GM21360 (cell line): Measurements from ENCODE around the gene EDNRA.

Experiments
- ATAC-seq: cut with Tn5 transposase; IDR thresholded peaks from one replicate; pipeline ENCODE4 v1.9.1; 2021; ENCODE audit warnings: mild to moderate bottlenecking, moderate library complexity; ENCODE audit not compliant: unreplicated experiment

Gene EDNRA

GRCh38 chr4:147496500-147496899 lies 15.6 kb downstream of the EDNRA start:
- no peak for ATAC-seq

DNA sequence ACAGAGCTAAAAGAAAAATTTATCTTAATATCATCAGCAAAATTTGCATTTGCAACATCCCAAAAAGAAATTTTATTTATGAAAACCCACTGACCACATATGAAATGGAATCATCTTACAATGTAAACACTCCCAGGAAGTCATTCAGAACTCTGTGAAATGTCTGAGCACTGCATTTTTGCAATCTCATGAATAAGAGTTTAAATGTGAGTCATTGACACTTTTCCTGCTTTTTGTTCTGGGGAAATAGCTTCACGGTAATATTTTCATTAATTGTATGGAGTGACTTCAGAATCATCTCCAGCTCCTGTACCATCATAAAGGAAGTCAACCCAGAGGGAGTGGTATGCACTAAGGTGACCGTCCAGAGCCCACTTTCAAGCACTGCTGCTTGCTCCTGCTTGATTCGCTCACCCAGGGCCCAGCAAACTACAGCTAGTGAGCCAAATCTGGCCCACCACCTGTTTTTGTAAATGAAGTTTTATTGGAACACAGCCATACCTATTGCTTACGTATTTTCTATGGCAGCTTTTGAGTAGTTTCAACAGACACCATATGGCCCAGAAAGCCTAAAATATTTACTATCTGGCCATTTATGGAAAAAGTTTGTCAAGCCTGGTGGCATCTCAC lies 17.2 kb downstream of the EDNRA start:
- ATAC-seq, result no peak

DNA sequence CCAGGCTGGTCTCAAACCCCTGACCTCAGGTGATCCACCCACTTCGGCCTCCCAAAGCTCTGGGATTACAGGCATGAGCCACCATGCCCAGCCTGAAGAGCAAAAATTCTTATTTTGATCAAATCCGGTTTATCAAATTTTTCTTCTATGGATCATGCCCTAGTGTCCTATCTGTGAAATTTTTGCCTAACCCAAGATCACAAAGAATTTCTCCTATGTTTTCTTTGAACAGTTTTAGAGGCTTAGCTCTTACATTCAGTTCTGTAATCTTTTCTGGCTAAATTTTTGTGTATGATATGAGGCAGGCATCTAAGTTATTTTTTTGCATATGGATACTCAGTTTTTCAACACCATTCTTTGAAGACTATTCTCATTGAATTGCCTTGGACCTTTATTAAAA lies 27.4 kb downstream of the EDNRA start:
- ATAC-seq, result no peak

DNA sequence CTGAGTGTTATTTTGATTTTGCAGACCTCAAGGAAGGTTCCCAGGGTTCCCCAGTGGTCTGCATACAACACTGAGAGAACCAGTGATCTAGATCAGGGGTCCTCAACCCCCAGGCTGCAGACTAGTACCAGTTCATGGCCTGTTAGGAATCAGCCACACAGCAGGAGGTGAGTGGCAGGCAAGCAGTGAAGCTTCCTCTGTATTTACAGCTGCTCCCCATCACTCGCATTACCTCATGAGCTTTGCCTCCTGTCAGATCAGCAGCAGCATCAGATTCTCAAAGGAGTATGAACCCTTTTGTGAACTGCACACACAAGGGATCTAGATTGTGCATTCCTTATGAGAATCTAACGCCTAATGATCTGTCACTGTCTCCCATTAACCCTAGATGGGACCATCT lies 28.5 kb downstream of the EDNRA start:
- no peak for ATAC-seq

- no peak for ATAC-seq
Measured at GRCh38 chr4:147510962-147511668, 30.2 kb downstream of the EDNRA start.

DNA sequence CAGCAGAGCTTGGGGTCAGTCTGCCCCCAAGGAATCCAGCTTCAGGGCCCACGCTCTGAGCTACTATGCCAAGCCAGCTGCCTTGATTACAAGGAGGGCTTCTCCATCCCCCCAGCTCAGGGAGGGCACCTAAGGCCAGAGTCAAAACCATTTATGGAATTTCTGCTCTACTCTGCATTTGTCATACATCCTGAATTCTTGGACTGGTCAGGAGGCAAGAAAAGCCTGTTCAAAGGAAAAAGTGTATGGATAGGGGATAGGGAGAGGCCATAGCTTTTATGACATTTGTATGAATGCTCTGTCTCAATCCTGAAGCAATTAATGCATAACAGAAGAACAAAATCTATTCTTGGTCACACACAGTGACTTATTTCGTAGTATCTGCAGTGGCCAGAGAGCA lies 32.2 kb downstream of the EDNRA start:
- no peak for ATAC-seq

GRCh38 chr4:147513952-147514351 lies 33.1 kb downstream of the EDNRA start:
- ATAC-seq, result no peak

DNA sequence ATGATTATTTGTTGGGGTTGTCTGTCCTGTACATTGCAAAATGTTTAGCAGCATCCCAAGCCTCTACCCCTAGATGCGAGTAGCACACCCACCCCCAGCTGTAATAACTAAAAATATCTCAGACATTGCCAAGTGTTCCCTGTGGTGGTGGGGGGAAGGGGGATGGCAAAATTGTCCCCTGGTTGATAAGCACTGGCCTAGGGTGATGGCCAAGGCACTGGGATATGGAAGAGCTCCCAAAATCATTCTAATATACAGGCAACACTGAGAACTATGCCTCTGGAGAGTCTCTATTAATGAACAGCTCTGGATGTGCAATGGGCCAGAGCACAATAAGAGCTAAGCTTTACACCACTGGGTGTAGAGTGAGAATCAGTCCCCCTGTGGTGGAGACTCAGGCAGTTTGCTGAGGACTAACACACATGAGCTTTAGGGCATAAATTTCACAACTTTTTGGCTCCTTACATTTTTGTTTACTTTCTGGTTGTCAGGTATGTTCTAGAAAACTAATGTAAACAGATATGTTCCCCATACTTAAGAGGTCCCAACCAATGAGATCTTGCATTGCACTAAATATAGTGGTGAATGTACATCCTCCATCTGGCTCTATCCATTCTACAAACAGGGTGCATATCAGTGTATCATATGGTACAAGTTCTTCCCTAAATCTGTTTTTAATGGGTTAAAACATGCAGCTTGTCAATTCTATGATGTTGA lies 34.5 kb downstream of the EDNRA start:
- no peak for ATAC-seq

- no peak for ATAC-seq
Measured at GRCh38 chr4:147516133-147516532, 35.2 kb downstream of the EDNRA start.

- ATAC-seq, result no peak
Measured at GRCh38 chr4:147518086-147518485, 37.2 kb downstream of the EDNRA start.

DNA sequence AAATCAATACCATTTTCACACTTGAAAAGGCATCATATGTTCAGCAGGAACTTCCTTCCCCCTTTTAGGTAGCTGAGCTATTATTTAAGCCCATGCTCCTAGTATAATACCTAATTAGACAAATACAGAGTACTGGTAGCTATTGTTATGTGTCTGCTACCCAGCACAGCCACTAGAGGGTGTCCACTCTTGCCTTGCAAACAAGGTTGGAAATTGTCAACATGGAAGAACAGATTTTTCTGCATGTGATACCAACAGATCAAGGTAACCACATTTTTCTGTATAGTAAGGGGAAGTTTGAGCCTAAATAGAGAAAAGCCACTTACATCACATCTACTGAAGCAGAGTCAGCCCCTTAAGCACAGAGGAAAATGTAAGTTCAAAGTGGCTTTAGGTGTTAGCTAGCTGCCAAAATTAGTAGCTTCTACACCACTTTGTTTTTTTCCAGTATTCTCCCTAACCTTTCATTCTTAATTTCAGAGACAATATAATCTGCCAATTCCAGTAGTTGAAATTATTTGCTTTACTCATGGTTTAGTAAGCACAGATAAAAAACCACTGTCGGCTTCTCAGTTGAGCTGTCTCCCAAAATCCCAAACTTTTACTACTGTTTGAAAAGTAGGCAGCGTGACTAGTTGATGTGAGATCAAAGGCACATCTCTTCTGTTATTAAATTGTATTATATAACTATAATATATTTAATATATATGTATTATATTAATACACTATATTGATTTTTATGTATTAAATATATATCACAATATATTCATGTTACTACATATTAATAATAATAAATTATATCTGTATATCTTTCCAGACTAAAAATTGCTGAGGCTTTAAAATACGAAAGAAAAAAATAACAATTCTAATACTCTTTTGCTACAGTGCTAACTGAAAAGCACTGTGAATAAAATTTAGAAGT lies 38.2 kb downstream of the EDNRA start:
- ATAC-seq, result peak; percentile 94

- ATAC-seq, result no peak
Measured at GRCh38 chr4:147524601-147525000, 43.7 kb downstream of the EDNRA start.

DNA sequence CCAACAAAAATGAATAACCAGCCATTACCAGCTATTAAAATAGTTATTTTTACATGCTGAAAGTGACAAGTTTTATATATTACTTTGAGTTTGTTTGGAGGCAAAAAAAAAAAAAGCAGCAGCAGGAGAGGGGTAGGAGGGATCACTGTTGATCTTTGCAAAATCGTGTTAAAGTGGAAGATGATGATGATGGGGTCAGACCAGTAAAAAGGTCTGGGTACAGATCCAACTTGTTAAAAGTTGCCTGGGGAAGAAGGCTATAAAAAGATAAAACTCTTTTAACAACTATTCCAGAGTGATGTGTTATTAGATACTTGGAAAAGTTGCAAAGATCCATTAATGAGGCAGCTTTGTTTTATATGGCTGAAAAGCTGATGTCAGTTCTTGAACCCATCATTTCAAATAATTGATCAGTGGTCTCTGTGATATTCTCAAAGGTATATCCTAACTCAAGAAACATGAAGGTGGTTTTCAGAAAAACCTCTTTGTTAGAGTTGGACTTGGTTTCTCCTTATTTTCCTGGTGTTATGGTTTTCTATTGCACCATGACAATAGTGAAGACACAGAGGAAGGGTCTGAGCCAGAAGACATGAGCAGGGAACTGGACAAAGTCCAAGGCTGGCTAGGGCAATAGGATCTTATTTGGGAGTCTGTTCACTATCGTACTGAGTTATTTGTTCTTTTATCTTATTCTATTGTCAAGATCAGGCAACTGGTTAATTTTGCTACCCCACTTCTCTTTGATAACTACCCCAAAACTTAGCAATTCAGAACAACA lies 44.8 kb downstream of the EDNRA start:
- ATAC-seq, result no peak

DNA sequence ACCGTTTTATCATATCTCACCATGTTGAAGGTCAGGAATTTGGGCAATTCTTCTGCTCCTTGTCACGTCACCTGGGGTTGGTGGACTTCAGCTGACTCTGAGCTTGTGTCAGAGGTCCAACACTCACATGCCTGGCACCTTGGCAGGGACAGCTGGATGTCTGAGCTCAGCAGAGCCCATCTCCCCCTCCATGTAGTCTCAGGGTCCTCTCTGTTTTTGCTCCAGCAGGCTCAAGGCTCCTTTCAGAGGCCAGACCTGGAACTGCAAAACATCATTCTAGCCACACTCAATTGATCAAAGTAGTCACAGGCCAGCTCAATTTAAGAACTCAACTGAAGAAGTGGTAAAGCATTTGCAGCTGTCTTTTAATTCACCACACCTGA lies 45.4 kb downstream of the EDNRA start:
- ATAC-seq, result no peak

DNA sequence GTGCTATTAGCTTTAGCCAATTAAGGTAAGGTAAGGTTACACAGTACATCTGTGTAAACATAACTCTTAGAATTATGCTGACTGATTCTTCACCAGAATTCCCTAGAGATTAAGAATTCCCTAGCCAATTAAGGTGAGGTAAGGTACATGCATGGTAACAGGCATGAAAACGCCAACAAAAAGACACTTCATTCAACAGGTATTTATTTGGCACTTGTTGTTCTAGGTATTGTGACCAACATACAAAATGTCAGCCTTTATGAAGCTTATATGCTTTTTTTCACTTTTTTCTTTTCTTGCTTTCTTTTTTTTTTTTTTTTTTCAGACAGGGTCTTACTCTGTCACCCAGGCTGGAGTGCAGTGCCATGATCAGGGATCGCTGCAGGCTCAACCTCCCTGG lies 47.2 kb downstream of the EDNRA start:
- no peak for ATAC-seq

- no peak for ATAC-seq
Measured at GRCh38 chr4:147530134-147530533, 49.2 kb downstream of the EDNRA start.

DNA sequence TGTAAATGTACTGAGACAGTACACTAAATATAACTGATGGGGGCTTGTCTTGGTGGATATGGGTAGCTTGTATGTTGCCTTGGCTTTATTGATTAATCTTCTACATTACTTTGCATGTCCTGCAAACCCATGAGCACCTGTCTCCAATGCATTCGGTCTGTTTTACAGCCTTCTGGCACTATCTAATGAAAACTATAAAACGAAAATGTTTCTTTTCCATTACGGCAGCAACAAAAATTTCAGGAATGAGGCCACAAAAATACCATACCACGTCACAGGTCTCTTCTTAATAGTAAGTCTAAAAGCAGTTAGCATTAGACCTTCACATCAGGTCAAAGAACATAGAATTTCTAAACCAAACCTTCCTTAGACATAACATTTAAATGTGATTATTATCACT lies 49.8 kb downstream of the EDNRA start:
- no peak for ATAC-seq

GRCh38 chr4:147532896-147533295 lies 52.0 kb downstream of the EDNRA start:
- no peak for ATAC-seq

DNA sequence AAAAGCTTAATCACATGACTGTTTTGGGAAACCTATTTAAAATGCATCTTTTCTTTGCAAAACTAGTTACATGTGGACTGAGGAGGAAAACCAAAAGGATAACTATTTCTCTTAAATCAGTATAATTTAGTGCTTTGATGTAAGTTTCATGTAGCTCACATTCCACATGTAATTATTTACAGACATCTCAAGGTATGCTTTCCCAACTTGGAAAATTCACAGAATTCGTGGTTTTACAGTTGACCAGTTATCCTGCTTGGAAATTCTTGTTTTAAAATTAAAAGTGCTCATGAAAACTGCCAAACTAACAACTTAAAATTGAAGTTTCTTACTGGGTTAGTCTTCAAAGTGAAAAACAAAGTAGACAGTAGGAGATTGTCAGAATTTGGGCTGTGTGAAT lies 52.4 kb downstream of the EDNRA start:
- no peak for ATAC-seq

DNA sequence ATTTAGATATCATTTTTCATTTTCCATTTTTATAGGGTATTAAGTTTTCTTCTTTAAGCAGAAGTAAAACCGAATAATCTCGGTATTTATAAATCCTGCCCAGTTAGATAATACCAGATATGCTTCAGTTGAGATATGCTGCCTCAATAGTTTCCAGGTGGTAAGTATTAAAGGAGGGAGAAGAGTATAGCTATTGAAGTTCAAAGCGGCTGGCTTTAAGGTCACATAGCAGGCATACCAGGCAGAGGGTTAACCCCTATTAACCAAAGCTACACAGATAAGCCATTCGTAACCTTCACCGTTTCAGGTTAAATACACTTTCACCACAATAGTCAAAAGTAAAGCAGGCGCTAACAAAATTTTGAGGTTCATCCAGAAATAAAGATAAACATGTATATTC lies 54.2 kb downstream of the EDNRA start:
- no peak for ATAC-seq
